ENCODE measurements around the gene PRDM1. TPM values are rescaled to one million over a fixed set of nuclear protein-coding genes. Genes with fewer than 3 reads are reported as not detected.

PRDM1 gene
- total RNA-seq, 1 donor from 2014 or later, result not detected

- no peak for TF ChIP-seq CTCF (IDR thresholded peaks at IDR 0.05)
- no peak for DNase-seq (ENCODE audit: extremely low spot score, unreplicated experiment)
- Mint-ChIP-seq H3K27me3 (ENCODE audit: unreplicated experiment) (peaks cover 5% of the 10 kb centered on the region), H3K4me3 (ENCODE audit: unreplicated experiment) (no peak overlapping the region), H3K9me3 (ENCODE audit: unreplicated experiment) (no peaks in the 10 kb centered on the region), H3K36me3 (ENCODE audit: unreplicated experiment) (no peaks in the 10 kb centered on the region), H3K4me1 (ENCODE audit: unreplicated experiment) (peaks cover 17% of the 10 kb centered on the region), H3K27ac (ENCODE audit: unreplicated experiment) (no peak overlapping the region)
Measured at GRCh38 chr6:106094964-106095335, 8.8 kb downstream of the PRDM1 start.

GRCh38 chr6:106097411-106098231 is 11.5 kb downstream of the PRDM1 start:
- DNase-seq (ENCODE audit: extremely low spot score, unreplicated experiment), result no peak
- no peak for TF ChIP-seq CTCF (IDR thresholded peaks at IDR 0.05)
- Mint-ChIP-seq H3K27me3 (ENCODE audit: unreplicated experiment) (peaks cover 2% of the 10 kb centered on the region), H3K4me3 (ENCODE audit: unreplicated experiment) (peak overlapping the region; percentile 75), H3K36me3 (ENCODE audit: unreplicated experiment) (no peaks in the 10 kb centered on the region), H3K4me1 (ENCODE audit: unreplicated experiment) (peaks cover 17% of the 10 kb centered on the region), H3K27ac (ENCODE audit: unreplicated experiment) (peak overlapping the region; percentile 80), H3K9me3 (ENCODE audit: unreplicated experiment) (no peaks in the 10 kb centered on the region)

GRCh38 chr6:106098383-106099234 is 12.5 kb downstream of the PRDM1 start:
- peaks cover 17% of the 10 kb centered on the region for H3K4me1 Mint-ChIP-seq (ENCODE audit: unreplicated experiment)
- H3K27ac Mint-ChIP-seq (ENCODE audit: unreplicated experiment), result peak overlapping the region; percentile 80
- no peaks in the 10 kb centered on the region for H3K27me3 Mint-ChIP-seq (ENCODE audit: unreplicated experiment)
- peak overlapping the region; percentile 75 for H3K4me3 Mint-ChIP-seq (ENCODE audit: unreplicated experiment)
- H3K9me3 Mint-ChIP-seq (ENCODE audit: unreplicated experiment), result no peaks in the 10 kb centered on the region
- H3K36me3 Mint-ChIP-seq (ENCODE audit: unreplicated experiment), result no peaks in the 10 kb centered on the region
- TF ChIP-seq CTCF (IDR thresholded peaks at IDR 0.05), result no peak
- DNase-seq (ENCODE audit: extremely low spot score, unreplicated experiment), result no peak

GRCh38 chr6:106099235-106099537 is 13.1 kb downstream of the PRDM1 start:
- TF ChIP-seq CTCF (IDR thresholded peaks at IDR 0.05), result no peak
- Mint-ChIP-seq H3K27ac (ENCODE audit: unreplicated experiment) (no peak overlapping the region), H3K4me3 (ENCODE audit: unreplicated experiment) (no peak overlapping the region), H3K36me3 (ENCODE audit: unreplicated experiment) (no peaks in the 10 kb centered on the region), H3K27me3 (ENCODE audit: unreplicated experiment) (no peaks in the 10 kb centered on the region), H3K9me3 (ENCODE audit: unreplicated experiment) (no peaks in the 10 kb centered on the region), H3K4me1 (ENCODE audit: unreplicated experiment) (peaks cover 17% of the 10 kb centered on the region)
- no peak for DNase-seq (ENCODE audit: extremely low spot score, unreplicated experiment)

- DNase-seq (ENCODE audit: extremely low spot score, unreplicated experiment), result no peak
- Mint-ChIP-seq H3K4me3 (ENCODE audit: unreplicated experiment) (no peak overlapping the region), H3K27me3 (ENCODE audit: unreplicated experiment) (no peaks in the 10 kb centered on the region), H3K27ac (ENCODE audit: unreplicated experiment) (no peak overlapping the region), H3K9me3 (ENCODE audit: unreplicated experiment) (no peaks in the 10 kb centered on the region), H3K4me1 (ENCODE audit: unreplicated experiment) (peaks cover 17% of the 10 kb centered on the region), H3K36me3 (ENCODE audit: unreplicated experiment) (no peaks in the 10 kb centered on the region)
- no peak for TF ChIP-seq CTCF (IDR thresholded peaks at IDR 0.05)
Measured at GRCh38 chr6:106100755-106101154, 14.6 kb downstream of the PRDM1 start.

All from osteocyte (in vitro differentiated cells).